Measurements from ENCODE around the gene STK32A.
"Not testable (repeated sequence)": the region's sequence is repeated elsewhere in the genome, so short reads cannot be mapped to it uniquely, and the experiment has no call there.

STK32A gene

GRCh38 chr5:147361441-147362175 is 126.8 kb downstream of the STK32A start:
- H3K4me3 ChIP-seq (replicated peaks; ENCODE audit: low read depth, low read length): no peak overlapping the region
- H3K27me3 ChIP-seq (replicated peaks; ENCODE audit: control insufficient read depth, insufficient read depth, low read length): no peaks in the 10 kb centered on the region
- no peaks in the 10 kb centered on the region for H3K36me3 ChIP-seq (ENCODE audit: control insufficient read depth, insufficient read depth, low read length)
- no peak for TF ChIP-seq CTCF (IDR thresholded peaks at IDR 0.05; ENCODE audit: insufficient read depth, low read length, poor library complexity, severe bottlenecking)
- DNase-seq (ENCODE audit: extremely low read depth, insufficient read length): no peak

GRCh38 chr5:147367381-147367780 is 132.6 kb downstream of the STK32A start:
- not testable (repeated sequence) for H3K27me3 ChIP-seq (replicated peaks; ENCODE audit: control insufficient read depth, insufficient read depth, low read length); DNase-seq (ENCODE audit: extremely low read depth, insufficient read length); H3K4me3 ChIP-seq (replicated peaks; ENCODE audit: low read depth, low read length); H3K36me3 ChIP-seq (ENCODE audit: control insufficient read depth, insufficient read depth, low read length)

- TF ChIP-seq CTCF (IDR thresholded peaks at IDR 0.05; ENCODE audit: insufficient read depth, low read length, poor library complexity, severe bottlenecking): no peak
- Histone ChIP-seq H3K27me3 (replicated peaks; ENCODE audit: control insufficient read depth, insufficient read depth, low read length) (no peaks in the 10 kb centered on the region), H3K36me3 (ENCODE audit: control insufficient read depth, insufficient read depth, low read length) (no peaks in the 10 kb centered on the region), H3K4me3 (replicated peaks; ENCODE audit: low read depth, low read length) (no peak overlapping the region)
- DNase-seq (ENCODE audit: extremely low read depth, insufficient read length): no peak
Observed at GRCh38 chr5:147369742-147370374, 135.0 kb downstream of the STK32A start.

- no peak for DNase-seq (ENCODE audit: extremely low read depth, insufficient read length)
- TF ChIP-seq CTCF (IDR thresholded peaks at IDR 0.05; ENCODE audit: insufficient read depth, low read length, poor library complexity, severe bottlenecking): no peak
- H3K4me3 ChIP-seq (replicated peaks; ENCODE audit: low read depth, low read length): no peak overlapping the region
- no peaks in the 10 kb centered on the region for H3K27me3 ChIP-seq (replicated peaks; ENCODE audit: control insufficient read depth, insufficient read depth, low read length)
- no peaks in the 10 kb centered on the region for H3K36me3 ChIP-seq (ENCODE audit: control insufficient read depth, insufficient read depth, low read length)
Observed at GRCh38 chr5:147371290-147371689, 136.5 kb downstream of the STK32A start.

GRCh38 chr5:147372191-147372590 is 137.4 kb downstream of the STK32A start:
- no peak overlapping the region for H3K4me3 ChIP-seq (replicated peaks; ENCODE audit: low read depth, low read length)
- no peaks in the 10 kb centered on the region for H3K27me3 ChIP-seq (replicated peaks; ENCODE audit: control insufficient read depth, insufficient read depth, low read length)
- no peaks in the 10 kb centered on the region for H3K36me3 ChIP-seq (ENCODE audit: control insufficient read depth, insufficient read depth, low read length)
- DNase-seq (ENCODE audit: extremely low read depth, insufficient read length): no peak
- TF ChIP-seq CTCF (IDR thresholded peaks at IDR 0.05; ENCODE audit: insufficient read depth, low read length, poor library complexity, severe bottlenecking): no peak

GRCh38 chr5:147373328-147373727 is 138.5 kb downstream of the STK32A start:
- no peak for TF ChIP-seq CTCF (IDR thresholded peaks at IDR 0.05; ENCODE audit: insufficient read depth, low read length, poor library complexity, severe bottlenecking)

More at GRCh38 chr5:147373328-147373727, 138.5 kb downstream of the STK32A start:
- DNase-seq (ENCODE audit: extremely low read depth, insufficient read length): no peak
- Histone ChIP-seq H3K27me3 (replicated peaks; ENCODE audit: control insufficient read depth, insufficient read depth, low read length) (no peaks in the 10 kb centered on the region; the same call in 1 of the 2 replicates), H3K36me3 (ENCODE audit: control insufficient read depth, insufficient read depth, low read length) (no peaks in the 10 kb centered on the region), H3K4me3 (replicated peaks; ENCODE audit: low read depth, low read length) (no peak overlapping the region)
